ENCODE measurements around the gene PABPC1L.

DNA sequence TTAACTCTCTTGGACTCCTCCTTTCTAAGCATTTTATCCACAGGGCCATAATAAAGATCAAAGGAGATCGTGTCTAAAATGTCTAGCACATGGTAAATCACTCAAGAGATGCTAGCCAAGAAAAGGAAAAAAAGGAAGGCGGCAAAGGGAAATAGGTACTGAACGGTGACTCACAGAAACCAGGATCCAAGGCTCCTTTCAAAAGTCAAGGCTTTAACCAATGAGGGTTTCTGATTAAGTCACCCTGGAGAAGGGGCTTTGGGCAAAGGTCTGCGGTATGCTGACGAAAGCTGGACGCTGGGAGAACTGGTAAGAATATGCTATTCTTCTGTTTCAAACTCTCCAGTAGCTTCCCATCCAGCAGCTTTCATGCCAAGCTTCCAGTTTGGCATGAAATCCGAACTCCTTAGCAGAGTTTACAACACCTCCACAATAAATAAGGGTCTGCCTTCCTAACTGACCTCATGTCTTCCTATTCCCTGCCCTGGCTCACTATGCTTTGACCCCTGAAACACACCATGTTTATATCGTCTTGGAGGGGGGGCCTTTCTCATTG lies 49.3 kb downstream of the PABPC1L start:
- TF ChIP-seq POLR2AphosphoS5 (IDR thresholded peaks at IDR 0.05) (no peak), POLR2A (IDR thresholded peaks at IDR 0.05) (no peak)
- TF ChIP-seq, protein P1, sequence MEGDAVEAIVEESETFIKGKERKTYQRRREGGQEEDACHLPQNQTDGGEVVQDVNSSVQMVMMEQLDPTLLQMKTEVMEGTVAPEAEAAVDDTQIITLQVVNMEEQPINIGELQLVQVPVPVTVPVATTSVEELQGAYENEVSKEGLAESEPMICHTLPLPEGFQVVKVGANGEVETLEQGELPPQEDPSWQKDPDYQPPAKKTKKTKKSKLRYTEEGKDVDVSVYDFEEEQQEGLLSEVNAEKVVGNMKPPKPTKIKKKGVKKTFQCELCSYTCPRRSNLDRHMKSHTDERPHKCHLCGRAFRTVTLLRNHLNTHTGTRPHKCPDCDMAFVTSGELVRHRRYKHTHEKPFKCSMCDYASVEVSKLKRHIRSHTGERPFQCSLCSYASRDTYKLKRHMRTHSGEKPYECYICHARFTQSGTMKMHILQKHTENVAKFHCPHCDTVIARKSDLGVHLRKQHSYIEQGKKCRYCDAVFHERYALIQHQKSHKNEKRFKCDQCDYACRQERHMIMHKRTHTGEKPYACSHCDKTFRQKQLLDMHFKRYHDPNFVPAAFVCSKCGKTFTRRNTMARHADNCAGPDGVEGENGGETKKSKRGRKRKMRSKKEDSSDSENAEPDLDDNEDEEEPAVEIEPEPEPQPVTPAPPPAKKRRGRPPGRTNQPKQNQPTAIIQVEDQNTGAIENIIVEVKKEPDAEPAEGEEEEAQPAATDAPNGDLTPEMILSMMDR (IDR thresholded peaks at IDR 0.05), result no peak

Measured in transverse colon (tissue), 4 donors.